ENCODE results near the gene EVX2. TPM values are rescaled to one million over a fixed set of nuclear protein-coding genes. Genes with fewer than 3 reads are reported as not detected.

The EVX2 gene
- total RNA-seq, 4 donors from 2014 or later: 0.28 TPM; not detected in 3

- Histone ChIP-seq H3K27ac (peak overlapping the region; percentile 98 to 99), H3K4me1 (peaks cover 0 to 15% of the 10 kb centered on the region in 2 donors), H3K4me3 (peak overlapping the region; percentile 62 to 78), H3K36me3 (no peaks in the 10 kb centered on the region), H3K27me3 (no peaks in the 10 kb centered on the region), H3K9me3 (no peaks in the 10 kb centered on the region)
- intact Hi-C loops (cut with DNase I; ENCODE audit: low total_unique reads): no loop called here
- TF ChIP-seq POLR2A (IDR thresholded peaks at IDR 0.05): no peak
- TF ChIP-seq, protein P1, sequence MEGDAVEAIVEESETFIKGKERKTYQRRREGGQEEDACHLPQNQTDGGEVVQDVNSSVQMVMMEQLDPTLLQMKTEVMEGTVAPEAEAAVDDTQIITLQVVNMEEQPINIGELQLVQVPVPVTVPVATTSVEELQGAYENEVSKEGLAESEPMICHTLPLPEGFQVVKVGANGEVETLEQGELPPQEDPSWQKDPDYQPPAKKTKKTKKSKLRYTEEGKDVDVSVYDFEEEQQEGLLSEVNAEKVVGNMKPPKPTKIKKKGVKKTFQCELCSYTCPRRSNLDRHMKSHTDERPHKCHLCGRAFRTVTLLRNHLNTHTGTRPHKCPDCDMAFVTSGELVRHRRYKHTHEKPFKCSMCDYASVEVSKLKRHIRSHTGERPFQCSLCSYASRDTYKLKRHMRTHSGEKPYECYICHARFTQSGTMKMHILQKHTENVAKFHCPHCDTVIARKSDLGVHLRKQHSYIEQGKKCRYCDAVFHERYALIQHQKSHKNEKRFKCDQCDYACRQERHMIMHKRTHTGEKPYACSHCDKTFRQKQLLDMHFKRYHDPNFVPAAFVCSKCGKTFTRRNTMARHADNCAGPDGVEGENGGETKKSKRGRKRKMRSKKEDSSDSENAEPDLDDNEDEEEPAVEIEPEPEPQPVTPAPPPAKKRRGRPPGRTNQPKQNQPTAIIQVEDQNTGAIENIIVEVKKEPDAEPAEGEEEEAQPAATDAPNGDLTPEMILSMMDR (IDR thresholded peaks at IDR 0.05): no peak
- DNase-seq: no peak
These were observed 47.4 kb upstream of the EVX2 start for GRCh38 chr2:176130957-176131847.

DNA sequence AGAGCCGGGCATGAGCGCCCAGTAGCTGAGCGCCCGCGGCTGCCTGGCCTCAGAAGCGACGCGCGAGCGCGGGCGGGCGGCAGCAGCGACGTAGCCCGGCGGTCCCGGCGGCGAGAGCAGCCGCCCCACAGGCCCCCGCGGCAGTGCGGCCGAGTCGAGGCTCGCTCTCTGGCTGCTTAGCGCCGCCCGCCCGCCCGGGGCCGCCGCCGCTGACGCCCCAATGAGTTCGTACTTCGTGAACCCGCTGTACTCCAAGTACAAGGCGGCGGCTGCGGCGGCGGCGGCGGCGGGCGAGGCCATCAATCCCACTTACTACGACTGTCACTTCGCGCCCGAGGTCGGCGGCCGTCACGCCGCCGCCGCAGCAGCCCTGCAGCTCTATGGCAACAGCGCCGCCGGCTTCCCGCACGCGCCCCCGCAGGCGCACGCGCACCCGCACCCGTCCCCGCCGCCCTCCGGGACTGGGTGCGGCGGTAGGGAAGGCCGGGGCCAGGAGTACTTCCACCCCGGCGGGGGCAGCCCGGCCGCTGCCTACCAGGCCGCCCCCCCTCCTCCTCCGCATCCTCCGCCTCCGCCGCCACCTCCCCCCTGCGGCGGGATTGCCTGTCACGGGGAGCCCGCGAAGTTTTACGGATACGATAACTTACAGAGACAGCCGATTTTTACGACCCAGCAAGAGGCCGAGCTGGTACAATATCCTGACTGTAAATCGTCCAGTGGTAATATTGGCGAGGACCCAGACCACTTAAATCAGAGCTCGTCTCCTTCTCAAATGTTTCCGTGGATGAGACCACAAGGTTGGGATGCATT is 46.6 kb upstream of the EVX2 start:
- intact Hi-C loops (cut with DNase I; ENCODE audit: low total_unique reads): no loop called here
- peak overlapping the region; percentile 62 to 78 for H3K4me3 ChIP-seq
- DNase-seq: peak; percentile 85 to 92
- peak overlapping the region; percentile 98 to 99 for H3K27ac ChIP-seq
- TF ChIP-seq, protein P1 (IDR thresholded peaks at IDR 0.05): peak in 1 of 4 experiments; percentile 13
- TF ChIP-seq POLR2A (IDR thresholded peaks at IDR 0.05): peak; percentile 20 to 65
- no peaks in the 10 kb centered on the region for H3K36me3 ChIP-seq
- H3K9me3 ChIP-seq: no peaks in the 10 kb centered on the region
- H3K4me1 ChIP-seq: peaks cover 0 to 15% of the 10 kb centered on the region in 2 donors
- no peaks in the 10 kb centered on the region for H3K27me3 ChIP-seq

DNA sequence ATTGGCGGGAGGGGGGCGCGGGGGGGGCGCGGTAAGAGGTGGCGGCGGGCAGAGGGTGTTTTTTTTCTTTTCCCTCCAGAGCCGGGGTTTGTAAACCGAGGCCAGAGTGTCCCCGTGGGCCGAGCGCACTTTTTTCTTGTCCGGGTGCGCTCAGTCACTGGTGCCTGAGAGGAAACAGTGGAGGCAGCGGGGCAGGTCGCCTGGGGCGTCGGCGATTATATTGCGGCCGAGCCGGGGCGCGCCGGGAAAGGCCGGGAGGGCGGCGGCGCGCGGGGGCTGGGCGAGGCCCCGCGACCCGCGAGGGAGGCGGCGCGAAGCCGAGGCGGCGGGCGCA is 46.0 kb upstream of the EVX2 start:
- DNase-seq: no peak

GRCh38 chr2:176128982-176129796 is 45.4 kb upstream of the EVX2 start, which contains the start of gene HOXD8:
Gene HOXD8, plus strand, starts transcription at chr2:176129705. Its CDS starts 662 bp downstream, at chr2:176130367.
- DNase-seq: peak; percentile 88 to 91
- intact Hi-C loops (cut with DNase I; ENCODE audit: low total_unique reads): loop anchor here (5.0 to 10.0 kb wide), 3 partner anchors 508 to 1136 kb away; partner anchors contain the start of gene NFE2L2
- Histone ChIP-seq H3K9me3 (no peaks in the 10 kb centered on the region), H3K4me3 (peak within 1 kb of the TSS; percentile 62 to 78), H3K27me3 (no peaks in the 10 kb centered on the region), H3K36me3 (no peaks in the 10 kb centered on the region), H3K27ac (peak within 1 kb of the TSS; percentile 98 to 99), H3K4me1 (peaks cover 0 to 3% of the 10 kb centered on the region in 2 donors)
- TF ChIP-seq, protein P1 (IDR thresholded peaks at IDR 0.05): no peak
- peak; percentile 70 to 80 for TF ChIP-seq POLR2A (IDR thresholded peaks at IDR 0.05)

More for the DNA sequence above, 46.0 kb upstream of the EVX2 start:
- Histone ChIP-seq H3K4me3 (peak overlapping the region; percentile 62 to 78), H3K27ac (peak overlapping the region; percentile 98 to 99), H3K9me3 (no peaks in the 10 kb centered on the region), H3K4me1 (peaks cover 0 to 9% of the 10 kb centered on the region in 2 donors), H3K36me3 (no peaks in the 10 kb centered on the region), H3K27me3 (no peaks in the 10 kb centered on the region)
- TF ChIP-seq, protein P1 (IDR thresholded peaks at IDR 0.05): no peak
- TF ChIP-seq POLR2A (IDR thresholded peaks at IDR 0.05): peak in 1 of 2 donors; percentile 7
- intact Hi-C loops (cut with DNase I; ENCODE audit: low total_unique reads): loop anchor here (5.0 to 10.0 kb wide), 3 partner anchors 508 to 1135 kb away; partner anchors contain the start of gene NFE2L2

Measured in uterus (tissue), 4 donors.